A549 (cell line): ENCODE results near the gene CDH4. TPM values are rescaled to one million over a fixed set of nuclear protein-coding genes. Genes with fewer than 3 reads are reported as not detected.

Experiments used
- ATAC-seq, 2 experiments: fragments of 200-7000 bp in 1 of 2; fragments of >200 bp in 1 of 2; cut with Nextera tagmentation in 1 of 2; cut with Tn5 transposase in 1 of 2; 3 replicates each; pipeline versions ENCODE4 v1.8.0 to v1.9.1; 2018 to 2020; ENCODE audit warnings: mild to moderate bottlenecking in 1 of 2, moderate library complexity in 1 of 2
- CTCF ChIA-PET: fragments of 300-600 bp; sonication (Branson Sonifier 250); formaldehyde crosslinking; extraction: SDS; loops from one replicate; lab custom pipeline; 2021; ENCODE audit warnings: antibody characterized with exemption, inconsistent platforms; lab: Yijun Ruan, JAX
- POLR2A ChIA-PET: fragments of 350-600 bp; formaldehyde crosslinking; extraction: SDS; loops from one replicate; lab custom pipeline; 2021; ENCODE audit warnings: antibody characterized with exemption, inconsistent platforms; lab: Yijun Ruan, JAX
- DNase-seq, 2 experiments: peaks; one replicate each; pipeline versions ENCODE4 v3.0.0 to v3.0.0-alpha.2; 2011 to 2016; ENCODE audit warnings: low read depth in 1 of 2, low spot score in 1 of 2
- FAIRE-seq: peaks from 2 replicates; lab custom pipeline; 2011; peaks lifted over from hg19 to GRCh38; lab: Jason Lieb, UNC
- H3K27ac ChIP-seq, 2 experiments: fragments of >200 bp; sonication (Bioruptor Twin); formaldehyde crosslinking; 3 replicates each; pipeline ENCODE4 v1.5.1; 2016 to 2017
- H3K4me1 ChIP-seq: fragments of >200 bp; sonication (Bioruptor Twin); formaldehyde crosslinking; 3 replicates; pipeline ENCODE4 v1.6.1; 2016
- H3K4me2 ChIP-seq: fragments of >200 bp; sonication (Bioruptor Twin); formaldehyde crosslinking; 3 replicates; pipeline ENCODE4 v1.6.1; 2016
- H3K4me3 ChIP-seq: fragments of >200 bp; sonication (Bioruptor Twin); formaldehyde crosslinking; 3 replicates; pipeline ENCODE4 v1.5.1; 2016
- H3K9me3 ChIP-seq: fragments of >200 bp; sonication (Bioruptor Twin); formaldehyde crosslinking; 3 replicates; pipeline ENCODE4 v1.6.1; 2016
- ATOH8 ChIP-seq: fragments of 250-450 bp; sonication (Bioruptor Pico); IDR thresholded peaks from 2 replicates; pipeline ENCODE4 v1.5.0; 2020; ENCODE audit warnings: low read depth, mild to moderate bottlenecking, moderate library complexity
- BHLHE40 ChIP-seq: IDR thresholded peaks from 2 replicates; pipeline ENCODE4 v1.6.1; 2012; ENCODE audit warnings: low read depth, low read length, inconsistent platforms
- CBX2 ChIP-seq: fragments of 200-600 bp; sonication (generic); IDR thresholded peaks from 2 replicates; pipeline ENCODE4 v1.6.1; 2016; ENCODE audit warnings: low read depth, mild to moderate bottlenecking, borderline replicate concordance
- CTCF ChIP-seq: fragments of >200 bp; sonication (Bioruptor Twin); formaldehyde crosslinking; IDR thresholded peaks from 3 replicates; pipeline ENCODE4 v1.5.1; 2016
- FOSB ChIP-seq: fragments of 250-450 bp; sonication (Bioruptor Pico); IDR thresholded peaks from 2 replicates; pipeline ENCODE4 v1.5.0; 2020; ENCODE audit warnings: mild to moderate bottlenecking, moderate library complexity
- FOXS1 ChIP-seq: fragments of 250-450 bp; sonication (Bioruptor Pico); IDR thresholded peaks from 2 replicates; pipeline ENCODE4 v1.5.0; 2020; ENCODE audit warnings: mild to moderate bottlenecking, moderate library complexity
- GATA3 ChIP-seq: IDR thresholded peaks from 2 replicates; pipeline ENCODE4 v1.6.1; 2012; ENCODE audit warnings: borderline replicate concordance
- HDAC2 ChIP-seq: fragments of 200-600 bp; sonication (generic); IDR thresholded peaks from 2 replicates; pipeline ENCODE4 v1.6.1; 2016
- HOXA7 ChIP-seq: fragments of 250-450 bp; sonication (Bioruptor Pico); IDR thresholded peaks from 2 replicates; pipeline ENCODE4 v1.5.0; 2020; ENCODE audit warnings: mild to moderate bottlenecking, moderate library complexity
- HOXB5 ChIP-seq: fragments of 250-450 bp; sonication (Bioruptor Pico); IDR thresholded peaks from 2 replicates; pipeline ENCODE4 v1.5.0; 2020; ENCODE audit warnings: mild to moderate bottlenecking, moderate library complexity
- JUN ChIP-seq, 2 experiments: fragments of >200 bp; sonication (Bioruptor Twin); formaldehyde crosslinking; IDR thresholded peaks; 2 replicates in 1 of 2; 3 replicates in 1 of 2; pipeline ENCODE4 v1.6.1; 2016 to 2017
- MAFK ChIP-seq: fragments of 450-650 bp; IDR thresholded peaks from 2 replicates; pipeline ENCODE4 v1.6.1; 2014; ENCODE audit not compliant: partially characterized antibody
- MAX ChIP-seq: IDR thresholded peaks from 2 replicates; pipeline ENCODE4 v1.6.1; 2012
- NFE2L2 ChIP-seq: fragments of 150-350 bp; conservative IDR thresholded peaks from 2 replicates; pipeline ENCODE4 v1.6.1; 2014; ENCODE audit warnings: low read length
- NR3C1 ChIP-seq: fragments of >200 bp; sonication (Bioruptor Twin); formaldehyde crosslinking; IDR thresholded peaks from 3 replicates; pipeline ENCODE4 v1.6.1; 2017
- PHF8 ChIP-seq: fragments of 200-600 bp; sonication (generic); IDR thresholded peaks from 2 replicates; pipeline ENCODE4 v1.6.1; 2016; ENCODE audit warnings: low read depth, mild to moderate bottlenecking, antibody characterized with exemption, moderate library complexity, borderline replicate concordance
- RCOR1 ChIP-seq: fragments of 150-350 bp; IDR thresholded peaks from 2 replicates; pipeline ENCODE4 v1.6.1; 2014; ENCODE audit warnings: antibody characterized with exemption, low read length, low read depth
- REST ChIP-seq: fragments of 200-600 bp; sonication (generic); IDR thresholded peaks from 2 replicates; pipeline ENCODE4 v1.6.1; 2016; ENCODE audit warnings: antibody characterized with exemption, mild to moderate bottlenecking, moderate library complexity
- RNF2 ChIP-seq: fragments of 200-600 bp; sonication (generic); IDR thresholded peaks from 2 replicates; pipeline ENCODE4 v1.6.1; 2016; ENCODE audit warnings: low read depth, mild to moderate bottlenecking, antibody characterized with exemption, moderate library complexity, borderline replicate concordance
- SMC3 ChIP-seq: fragments of >200 bp; sonication (Bioruptor Twin); formaldehyde crosslinking; IDR thresholded peaks from 3 replicates; pipeline ENCODE4 v1.6.1; 2018; ENCODE audit warnings: inconsistent platforms
- SREBF2 ChIP-seq: fragments of 450-650 bp; IDR thresholded peaks from 2 replicates; pipeline ENCODE4 v1.6.1; 2014; ENCODE audit warnings: mild to moderate bottlenecking, moderate library complexity
- TFCP2L1 ChIP-seq: fragments of 250-450 bp; sonication (Bioruptor Pico); IDR thresholded peaks from 2 replicates; pipeline ENCODE4 v1.5.0; 2021; ENCODE audit warnings: mild to moderate bottlenecking
- TP53 ChIP-seq: fragments of 250-450 bp; sonication (Bioruptor Pico); IDR thresholded peaks from 2 replicates; pipeline ENCODE4 v1.5.0; 2021; ENCODE audit warnings: mild to moderate bottlenecking, moderate library complexity
- ZSCAN20 ChIP-seq: fragments of 250-450 bp; sonication (Bioruptor Pico); IDR thresholded peaks from 2 replicates; pipeline ENCODE4 v1.8.0; 2022; ENCODE audit warnings: mild to moderate bottlenecking, moderate library complexity
- WGBS: methylation state at CpG from one replicate; pipeline ENCODE4 v1.1.6; 2017; ENCODE audit errors: missing lambda C conversion rate; 5-methylcytosine and 5-hydroxymethylcytosine counted together
- polyA plus RNA-seq, 4 experiments: library from polyadenylated mRNA; depleted of rRNA in 3 of 4; stranded (reverse); fragments of >200 nt; fragmentation: RNase III in 1 of 4; extraction: RNeasy Plus Mini Kit Qiagen cat#74134 plus additional on column Dnase treatment in 1 of 4; gene quantifications; 2 replicates in 3 of 4; 3 replicates in 1 of 4; pipeline ENCODE4 v1.2.3, GENCODE V29; 2011 to 2017

The CDH4 gene
- polyA plus RNA-seq, 2 of the 4 experiments (the other 2 are of a cell fraction), result 3.4 to 10.3 TPM

GRCh38 chr20:61416546-61416945, 164.5 kb downstream of the CDH4 start:
- Histone ChIP-seq H3K4me1 (no peaks in the 10 kb centered on the region), H3K4me2 (no peak overlapping the region), H3K27ac (no peak overlapping the region), H3K9me3 (no peaks in the 10 kb centered on the region), H3K4me3 (no peak overlapping the region)
- ATAC-seq (no peak), FAIRE-seq (no peak), DNase-seq (no peak)
- 90% methylated on average over 7 of the region's 7 CpGs for WGBS
- TF ChIP-seq TP53 (CRISPR knock-in tag) (no peak), SMC3 (no peak), BHLHE40 (no peak), MAFK (no peak), NFE2L2 (no peak), PHF8 (no peak), HDAC2 (no peak), TFCP2L1 (CRISPR knock-in tag) (no peak), RNF2 (no peak), JUN (IDR thresholded peaks at IDR 0.05) (no peak), NR3C1 (no peak), SREBF2 (no peak), FOSB (CRISPR knock-in tag) (no peak), ZSCAN20 (no peak), GATA3 (no peak), RCOR1 (no peak), HOXB5 (CRISPR knock-in tag) (no peak), REST (no peak)
- POLR2A ChIA-PET, result no interaction called here
- CTCF ChIA-PET, result no interaction called here

GRCh38 chr20:61417221-61417941, 165.3 kb downstream of the CDH4 start:
- no peaks in the 10 kb centered on the region for H3K4me1 ChIP-seq
- no peak overlapping the region for H3K4me2 ChIP-seq
- POLR2A ChIA-PET, result no interaction called here
- H3K27ac ChIP-seq, result no peak overlapping the region
- no peak for DNase-seq
- CTCF ChIA-PET, result no interaction called here
- no peaks in the 10 kb centered on the region for H3K9me3 ChIP-seq
- no peak overlapping the region for H3K4me3 ChIP-seq
- 83% methylated on average over 16 of the region's 16 CpGs for WGBS
- no peak for FAIRE-seq
- TF ChIP-seq FOXS1 (CRISPR knock-in tag) (no peak), RCOR1 (no peak), TP53 (CRISPR knock-in tag) (no peak), PHF8 (no peak), HOXA7 (CRISPR knock-in tag) (no peak), CTCF (no peak), CBX2 (no peak), MAX (no peak), HDAC2 (no peak), ATOH8 (CRISPR knock-in tag) (no peak)
- ATAC-seq, result no peak
